ENCODE data around the gene MYPOP. TPM values are rescaled to one million over a fixed set of nuclear protein-coding genes. Genes with fewer than 3 reads are reported as not detected.

Gene MYPOP
- total and polyA plus RNA-seq, 2 of the 13 experiments (the other 11 are each of a cell fraction or from before 2014, with no cell fraction given), result 2.3 to 2.7 TPM

GRCh38 chr19:45882652-45883585 is 19.5 kb downstream of the MYPOP start (continued):
- TF ChIP-seq ZNF281 (CRISPR knock-in tag; IDR thresholded peaks at IDR 0.05; ENCODE audit: borderline replicate concordance) (peak; percentile 93), ZBTB46 (CRISPR knock-in tag; IDR thresholded peaks at IDR 0.05; ENCODE audit: borderline replicate concordance) (no peak), CHD2 (IDR thresholded peaks at IDR 0.05; ENCODE audit: low read depth, low read length) (peak; percentile 59; the same call in 1 of the 2 replicates), AGO1 (IDR thresholded peaks at IDR 0.05; ENCODE audit: low read depth, low read length, poor library complexity, severe bottlenecking) (peak; percentile 97), ZNF75D (CRISPR knock-in tag; IDR thresholded peaks at IDR 0.05; ENCODE audit: borderline replicate concordance) (no peak), TGIF2 (CRISPR knock-in tag; IDR thresholded peaks at IDR 0.05) (peak; percentile 75; the same call in 1 of the 2 replicates), PHF8 (CRISPR knock-in tag; IDR thresholded peaks at IDR 0.05) (peak; percentile 58; the same call in 1 of the 2 replicates), ATM (IDR thresholded peaks at IDR 0.05; ENCODE audit: borderline replicate concordance) (no peak), HOXA9 (CRISPR knock-in tag; IDR thresholded peaks at IDR 0.05; ENCODE audit: borderline replicate concordance) (no peak), KDM1A (CRISPR knock-in tag; IDR thresholded peaks at IDR 0.05) (peak; percentile 100), PHF5A (CRISPR knock-in tag; IDR thresholded peaks at IDR 0.05; ENCODE audit: low read depth, unreplicated experiment) (peak; percentile 52), HNRNPH1 (optimal IDR thresholded peaks at IDR 0.05; ENCODE audit: low read depth, low read length) (peak; percentile 65), ZNF670 (CRISPR knock-in tag; IDR thresholded peaks at IDR 0.05; ENCODE audit: borderline replicate concordance) (peak; percentile 63), MIER3 (CRISPR knock-in tag; IDR thresholded peaks at IDR 0.05; ENCODE audit: borderline replicate concordance) (peak; percentile 90)
- TF ChIP-seq, protein P1, sequence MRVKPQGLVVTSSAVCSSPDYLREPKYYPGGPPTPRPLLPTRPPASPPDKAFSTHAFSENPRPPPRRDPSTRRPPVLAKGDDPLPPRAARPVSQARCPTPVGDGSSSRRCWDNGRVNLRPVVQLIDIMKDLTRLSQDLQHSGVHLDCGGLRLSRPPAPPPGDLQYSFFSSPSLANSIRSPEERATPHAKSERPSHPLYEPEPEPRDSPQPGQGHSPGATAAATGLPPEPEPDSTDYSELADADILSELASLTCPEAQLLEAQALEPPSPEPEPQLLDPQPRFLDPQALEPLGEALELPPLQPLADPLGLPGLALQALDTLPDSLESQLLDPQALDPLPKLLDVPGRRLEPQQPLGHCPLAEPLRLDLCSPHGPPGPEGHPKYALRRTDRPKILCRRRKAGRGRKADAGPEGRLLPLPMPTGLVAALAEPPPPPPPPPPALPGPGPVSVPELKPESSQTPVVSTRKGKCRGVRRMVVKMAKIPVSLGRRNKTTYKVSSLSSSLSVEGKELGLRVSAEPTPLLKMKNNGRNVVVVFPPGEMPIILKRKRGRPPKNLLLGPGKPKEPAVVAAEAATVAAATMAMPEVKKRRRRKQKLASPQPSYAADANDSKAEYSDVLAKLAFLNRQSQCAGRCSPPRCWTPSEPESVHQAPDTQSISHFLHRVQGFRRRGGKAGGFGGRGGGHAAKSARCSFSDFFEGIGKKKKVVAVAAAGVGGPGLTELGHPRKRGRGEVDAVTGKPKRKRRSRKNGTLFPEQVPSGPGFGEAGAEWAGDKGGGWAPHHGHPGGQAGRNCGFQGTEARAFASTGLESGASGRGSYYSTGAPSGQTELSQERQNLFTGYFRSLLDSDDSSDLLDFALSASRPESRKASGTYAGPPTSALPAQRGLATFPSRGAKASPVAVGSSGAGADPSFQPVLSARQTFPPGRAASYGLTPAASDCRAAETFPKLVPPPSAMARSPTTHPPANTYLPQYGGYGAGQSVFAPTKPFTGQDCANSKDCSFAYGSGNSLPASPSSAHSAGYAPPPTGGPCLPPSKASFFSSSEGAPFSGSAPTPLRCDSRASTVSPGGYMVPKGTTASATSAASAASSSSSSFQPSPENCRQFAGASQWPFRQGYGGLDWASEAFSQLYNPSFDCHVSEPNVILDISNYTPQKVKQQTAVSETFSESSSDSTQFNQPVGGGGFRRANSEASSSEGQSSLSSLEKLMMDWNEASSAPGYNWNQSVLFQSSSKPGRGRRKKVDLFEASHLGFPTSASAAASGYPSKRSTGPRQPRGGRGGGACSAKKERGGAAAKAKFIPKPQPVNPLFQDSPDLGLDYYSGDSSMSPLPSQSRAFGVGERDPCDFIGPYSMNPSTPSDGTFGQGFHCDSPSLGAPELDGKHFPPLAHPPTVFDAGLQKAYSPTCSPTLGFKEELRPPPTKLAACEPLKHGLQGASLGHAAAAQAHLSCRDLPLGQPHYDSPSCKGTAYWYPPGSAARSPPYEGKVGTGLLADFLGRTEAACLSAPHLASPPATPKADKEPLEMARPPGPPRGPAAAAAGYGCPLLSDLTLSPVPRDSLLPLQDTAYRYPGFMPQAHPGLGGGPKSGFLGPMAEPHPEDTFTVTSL (CRISPR knock-in tag; IDR thresholded peaks at IDR 0.05; ENCODE audit: borderline replicate concordance), result peak; percentile 48; the same call in 1 of the 2 replicates
- TF ChIP-seq, protein P2, sequence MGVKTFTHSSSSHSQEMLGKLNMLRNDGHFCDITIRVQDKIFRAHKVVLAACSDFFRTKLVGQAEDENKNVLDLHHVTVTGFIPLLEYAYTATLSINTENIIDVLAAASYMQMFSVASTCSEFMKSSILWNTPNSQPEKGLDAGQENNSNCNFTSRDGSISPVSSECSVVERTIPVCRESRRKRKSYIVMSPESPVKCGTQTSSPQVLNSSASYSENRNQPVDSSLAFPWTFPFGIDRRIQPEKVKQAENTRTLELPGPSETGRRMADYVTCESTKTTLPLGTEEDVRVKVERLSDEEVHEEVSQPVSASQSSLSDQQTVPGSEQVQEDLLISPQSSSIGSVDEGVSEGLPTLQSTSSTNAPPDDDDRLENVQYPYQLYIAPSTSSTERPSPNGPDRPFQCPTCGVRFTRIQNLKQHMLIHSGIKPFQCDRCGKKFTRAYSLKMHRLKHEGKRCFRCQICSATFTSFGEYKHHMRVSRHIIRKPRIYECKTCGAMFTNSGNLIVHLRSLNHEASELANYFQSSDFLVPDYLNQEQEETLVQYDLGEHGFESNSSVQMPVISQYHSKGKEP (CRISPR knock-in tag; IDR thresholded peaks at IDR 0.05), result 0 out of 2 replicates have a peak, but pooled peaks have one; percentile 38
